ENCODE measurements around the gene SLC41A3.

SLC41A3 gene

DNA sequence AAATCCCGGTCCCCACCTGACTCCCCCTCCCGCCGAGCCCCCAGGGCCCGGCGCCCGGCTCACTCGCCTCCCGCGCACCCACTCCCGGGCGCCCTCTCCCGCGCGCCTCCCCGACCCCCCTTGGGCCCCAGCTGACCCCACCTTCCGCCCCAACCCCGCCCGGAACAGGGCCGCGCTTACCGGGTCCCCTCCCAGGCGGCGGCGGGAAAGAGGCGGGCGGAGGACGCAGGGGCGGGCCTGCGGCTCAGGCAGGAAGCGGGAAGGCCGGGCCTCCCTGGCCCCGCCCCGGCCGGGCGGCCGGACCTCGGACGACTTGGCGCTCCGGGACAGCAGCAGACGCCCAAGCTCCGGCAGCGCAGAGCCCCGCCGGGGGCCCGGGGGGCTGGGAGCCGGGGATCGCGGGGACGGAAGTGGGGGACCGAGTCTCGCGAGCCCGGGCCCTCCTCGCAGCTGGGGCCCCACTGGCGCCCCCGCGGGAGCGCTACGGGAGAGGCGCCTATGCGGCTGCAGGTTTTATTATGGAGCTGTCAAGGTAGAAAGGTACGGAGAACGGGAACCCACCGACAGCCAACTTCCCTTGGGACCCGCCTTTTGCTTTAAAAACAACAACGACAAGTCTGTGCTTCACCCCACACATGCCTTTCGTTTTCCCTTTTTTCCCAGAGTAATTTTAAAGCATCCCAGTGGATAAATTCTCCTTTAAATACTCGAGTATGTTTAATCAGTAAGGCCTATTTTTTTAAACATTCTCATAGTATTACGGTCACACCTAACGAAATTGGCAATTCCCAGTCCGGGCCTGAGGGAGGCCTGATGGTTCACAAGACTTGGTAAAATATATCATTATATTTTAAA, at the start of gene SLC41A3:
Gene SLC41A3, minus strand, starts transcription at position 212 of the 855 bp plus-strand sequence. CDS start 15,905 bp downstream, outside the sequence.
- DNase-seq, result peak; percentile 81

DNA sequence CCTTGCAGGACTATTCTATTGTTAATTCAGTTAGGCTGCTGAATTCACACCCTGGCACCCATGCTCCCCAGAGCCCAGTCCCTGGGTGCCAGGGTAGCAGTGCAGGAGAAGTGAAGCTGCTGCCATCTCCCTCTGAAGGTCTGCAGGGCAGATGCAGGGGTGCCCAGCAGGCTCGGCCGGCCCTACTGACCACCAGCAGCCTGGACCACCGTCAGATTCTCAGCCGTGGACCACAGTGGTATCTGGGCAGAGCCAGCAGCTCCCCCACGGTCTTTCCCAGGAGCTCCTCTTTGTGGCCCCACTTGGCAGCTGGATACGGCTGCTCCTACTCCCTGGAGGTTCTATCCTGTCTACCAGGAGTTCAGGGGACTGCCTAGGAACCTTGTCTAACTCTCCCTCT, 49.7 kb upstream of the SLC41A3 start:
- no peak for DNase-seq

- DNase-seq, result no peak
Observed at GRCh38 chr3:126132751-126133511, 49.0 kb upstream of the SLC41A3 start.

DNA sequence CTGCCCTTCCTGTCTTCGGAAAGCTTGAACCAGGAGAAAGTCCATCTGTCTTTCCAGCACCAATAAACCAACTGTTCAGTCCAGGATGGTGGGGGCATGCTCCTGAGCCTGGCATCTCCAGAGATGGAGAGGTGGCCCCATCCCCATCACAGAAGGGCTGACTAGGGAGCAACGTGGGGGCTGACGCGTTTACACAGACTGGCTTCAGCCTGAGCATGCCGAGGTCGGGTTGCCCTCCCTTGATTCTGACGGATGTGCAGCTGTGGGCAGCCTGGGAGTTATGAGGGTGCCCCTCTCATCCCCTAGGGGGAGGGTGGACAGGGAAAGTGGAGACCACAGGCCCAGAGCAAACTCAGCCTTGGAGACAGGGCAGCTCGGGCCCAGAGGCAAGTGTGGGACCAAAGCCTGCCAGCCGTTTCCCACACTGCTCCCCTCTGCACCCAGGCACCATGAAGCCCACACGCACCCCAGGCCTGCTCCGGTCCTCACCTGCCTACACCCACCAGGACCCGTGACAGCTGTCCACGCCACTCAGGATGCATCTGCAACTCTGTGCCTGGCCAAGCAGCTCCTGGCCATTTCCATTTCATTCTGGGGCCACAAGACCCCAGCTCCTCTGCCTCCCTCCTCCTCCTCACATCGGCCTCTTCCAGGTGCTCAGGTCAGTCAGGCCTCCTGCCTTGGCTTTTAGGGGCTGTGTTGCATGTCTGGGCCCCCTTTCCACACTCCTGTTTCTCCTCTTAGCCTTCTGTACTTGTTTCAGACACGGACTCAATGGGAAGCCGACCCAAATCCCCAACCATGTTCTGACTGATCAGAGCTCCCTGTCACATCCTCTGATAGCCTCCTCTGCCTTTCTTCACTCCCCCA, 48.2 kb upstream of the SLC41A3 start:
- no peak for DNase-seq

DNA sequence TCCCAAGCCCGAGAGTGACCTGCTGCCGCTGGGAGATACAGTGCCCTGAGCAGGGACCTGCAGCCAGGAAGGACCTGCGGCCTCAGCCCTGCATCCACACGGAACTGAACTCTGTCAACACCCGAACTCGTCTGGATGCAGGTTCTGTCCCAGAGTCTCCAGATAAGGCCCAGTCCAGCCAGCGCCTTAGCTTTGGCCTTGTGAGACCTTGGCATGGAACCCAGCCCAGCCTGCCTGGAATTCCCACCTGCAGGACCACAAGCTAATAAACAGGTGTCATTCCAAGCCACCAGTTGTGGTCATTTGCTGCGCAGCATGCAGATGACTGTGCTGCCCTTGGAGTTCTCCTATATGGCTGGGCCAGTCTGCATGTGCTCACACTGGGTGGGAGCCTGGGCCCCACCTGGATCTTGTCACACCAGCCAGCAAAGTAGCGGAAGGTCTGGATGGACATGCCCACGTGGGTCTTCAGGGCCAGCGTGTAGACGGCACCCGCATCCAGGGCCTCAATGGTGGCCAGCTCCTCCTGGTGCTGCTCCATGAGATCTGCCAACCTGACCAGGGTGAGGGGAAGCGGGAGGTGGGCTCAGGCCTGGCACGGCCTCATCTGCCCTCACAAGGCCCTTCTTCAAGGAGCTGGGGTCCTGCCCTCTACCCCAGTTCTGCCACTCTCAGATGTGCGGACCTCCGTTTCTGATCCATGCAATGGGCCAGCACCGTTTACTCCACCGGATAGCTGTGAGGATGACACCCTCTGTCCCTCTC, 47.2 kb upstream of the SLC41A3 start:
- no peak for DNase-seq

GRCh38 chr3:126130081-126130855, 46.3 kb upstream of the SLC41A3 start:
- no peak for DNase-seq

DNA sequence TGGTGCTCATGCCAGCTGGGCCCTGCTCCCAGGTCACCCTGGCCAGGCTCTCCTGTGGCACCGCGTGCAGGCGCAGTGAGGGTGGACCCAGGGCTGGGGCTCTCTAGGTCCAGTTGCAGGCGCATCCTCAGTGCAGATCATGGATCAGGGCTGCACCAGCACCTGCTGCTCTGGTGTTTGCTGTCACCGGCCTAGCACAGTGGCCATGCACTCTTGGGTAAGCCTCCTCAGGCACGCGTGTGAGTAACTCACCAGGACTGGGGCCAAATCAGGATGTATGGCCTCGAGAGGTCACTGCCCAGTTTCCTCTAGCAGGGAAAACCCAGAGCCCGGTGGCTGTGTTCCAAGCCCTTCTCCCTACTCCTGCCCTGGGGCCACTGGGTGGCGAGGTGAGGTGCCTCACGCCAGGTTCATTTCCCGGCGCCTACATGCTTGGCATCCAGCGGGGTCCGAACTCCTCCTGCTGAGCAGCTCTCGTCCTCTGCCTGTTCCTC, 45.5 kb upstream of the SLC41A3 start:
- no peak for DNase-seq

GRCh38 chr3:126128504-126129397, 44.8 kb upstream of the SLC41A3 start:
- DNase-seq, result no peak

- no peak for DNase-seq
Observed at GRCh38 chr3:126127904-126128303, 44.0 kb upstream of the SLC41A3 start.

GRCh38 chr3:126127452-126127851, 43.5 kb upstream of the SLC41A3 start:
- DNase-seq, result no peak

GRCh38 chr3:126126811-126127431, 43.0 kb upstream of the SLC41A3 start:
- no peak for DNase-seq

GRCh38 chr3:126126286-126126685, 42.4 kb upstream of the SLC41A3 start:
- no peak for DNase-seq

DNA sequence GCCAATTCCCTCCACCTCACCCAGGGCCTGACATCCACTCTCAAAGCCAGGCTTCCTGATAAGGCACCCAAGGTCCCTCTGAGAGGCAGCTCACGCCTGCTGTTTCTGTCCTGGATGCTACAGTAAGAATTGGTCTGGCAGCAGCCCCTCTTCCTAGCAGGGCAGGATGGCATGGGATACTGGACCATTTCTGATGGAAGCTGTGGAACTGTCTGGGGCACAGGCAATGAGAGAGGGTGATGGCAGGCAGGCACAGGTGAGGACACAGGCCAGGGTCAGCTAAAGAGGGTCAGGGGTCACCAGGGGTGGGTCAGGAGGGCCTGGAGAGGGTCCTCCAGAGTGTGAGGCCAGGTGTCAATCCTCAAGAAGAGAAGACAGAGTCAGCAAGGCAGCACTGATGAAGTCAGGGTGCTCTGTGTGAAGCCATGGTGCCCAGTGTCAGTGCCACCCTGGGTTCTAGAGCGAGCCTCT, 41.9 kb upstream of the SLC41A3 start:
- no peak for DNase-seq

DNA sequence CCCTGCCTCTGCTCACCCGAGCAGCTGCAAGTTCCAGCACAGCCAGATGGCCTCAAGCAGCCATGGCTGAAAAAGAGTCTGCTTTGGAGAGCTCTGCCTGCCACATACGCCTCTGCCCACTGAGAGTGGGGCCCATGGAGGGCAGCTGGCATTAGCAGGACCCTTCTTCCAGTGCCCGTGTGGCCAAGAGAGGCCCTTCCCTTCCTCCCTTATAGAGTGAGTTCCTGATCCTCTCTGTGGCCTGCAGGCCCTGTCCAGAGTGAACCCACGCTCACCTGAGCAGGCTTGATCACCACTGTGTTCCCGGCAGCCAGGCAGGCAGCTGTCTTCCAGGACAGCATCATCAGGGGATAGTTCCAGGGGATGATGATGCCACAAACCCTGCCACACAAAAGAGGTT, 41.4 kb upstream of the SLC41A3 start:
- no peak for DNase-seq

DNA sequence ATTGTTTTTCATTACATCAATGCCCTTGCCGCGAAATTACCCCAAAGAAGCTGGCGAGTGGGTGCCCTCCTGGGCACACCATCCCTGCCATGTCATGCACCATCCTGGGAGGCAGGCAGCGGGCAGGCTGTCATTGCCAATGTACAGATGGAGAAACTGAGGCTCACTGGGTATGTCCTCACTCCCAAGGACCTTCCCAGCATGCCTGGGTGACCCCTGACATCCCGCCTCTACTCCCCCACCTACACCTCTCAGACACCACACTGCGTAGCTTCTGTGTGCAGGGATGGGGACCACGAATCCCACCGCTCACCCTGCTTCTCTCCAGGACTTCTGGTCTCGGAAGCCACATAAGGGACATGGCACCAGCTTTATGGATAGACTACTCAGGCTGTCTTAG, 41.0 kb upstream of the SLC41A3 start:
- no peak for DNase-seq

GRCh38 chr3:126124148-126124868, 40.4 kb upstream of the SLC41A3 start:
- peak; percentile 36 for DNase-seq

DNA sequence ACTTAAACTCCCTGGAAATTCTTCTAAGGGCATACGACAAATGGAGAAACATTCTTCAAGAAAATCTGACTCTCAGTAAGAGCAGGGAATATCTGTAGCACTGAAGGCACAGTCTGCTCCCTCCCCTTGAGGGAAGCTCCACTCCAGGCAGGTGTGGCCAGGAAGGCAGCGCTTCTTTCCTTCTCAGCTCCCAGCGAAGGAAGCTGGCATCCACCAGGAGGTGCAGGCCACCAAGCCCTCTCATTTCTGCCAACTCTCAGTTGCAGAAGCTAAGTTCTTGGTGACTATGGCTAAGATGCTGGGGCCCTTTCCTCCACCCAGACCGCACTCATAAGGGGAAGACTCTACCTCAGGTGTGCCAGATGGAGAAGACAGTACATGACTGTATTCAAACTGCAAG, 37.7 kb upstream of the SLC41A3 start:
- DNase-seq, result no peak

DNA sequence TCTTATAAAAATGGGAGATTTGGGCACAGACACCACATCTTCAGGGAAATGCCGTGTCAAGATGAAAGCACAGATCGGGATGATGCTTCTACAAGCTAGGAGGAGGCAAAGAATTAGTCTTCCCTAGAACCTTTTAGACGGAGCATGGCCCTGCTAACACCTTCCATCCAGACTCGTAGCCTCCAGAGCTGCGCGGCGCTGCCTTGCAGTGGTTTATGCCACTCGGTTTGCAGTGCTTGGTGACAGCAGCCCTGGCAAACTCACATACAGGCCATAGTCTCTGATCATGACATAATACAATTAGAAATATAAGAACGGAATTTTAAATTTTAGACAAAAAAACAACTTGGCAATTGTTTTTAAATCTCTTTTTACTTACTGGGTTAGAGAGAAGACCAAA, 37.1 kb upstream of the SLC41A3 start:
- DNase-seq, result no peak

DNA sequence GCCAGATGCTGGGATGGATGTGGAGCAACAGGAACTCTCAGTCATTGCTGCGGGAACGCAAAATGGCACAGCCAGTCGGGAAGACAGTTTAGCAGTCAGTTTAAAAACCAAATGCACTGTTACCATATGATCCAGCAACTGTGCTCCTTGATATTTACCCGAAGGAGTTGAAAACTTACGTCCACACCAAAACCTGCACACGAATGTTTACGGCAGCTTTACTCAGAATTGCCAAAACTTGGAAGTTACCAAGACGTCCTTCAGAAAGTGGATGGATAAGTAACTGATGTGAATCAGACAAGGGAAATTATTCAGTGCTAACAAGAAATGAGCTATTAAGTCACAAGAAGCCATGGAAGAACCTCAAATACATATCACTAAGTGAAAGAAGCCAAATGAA, 36.1 kb upstream of the SLC41A3 start:
- no peak for DNase-seq
